Activated T-cell treated with anti-CD3 and anti-CD28 coated beads for 1 hour (primary cell): ENCODE data around the gene MAPK11.

ENCODE experiments used
- DNase-seq: peaks from one replicate; pipeline ENCODE4 v3.0.0-alpha.2; 2020; ENCODE audit warnings: low read depth

The MAPK11 gene

GRCh38 chr22:50307890-50308596, 37.9 kb upstream of the MAPK11 start:
- DNase-seq: no peak

- no peak for DNase-seq
These were observed 36.9 kb upstream of the MAPK11 start, which contains the start of gene PLXNB2 for GRCh38 chr22:50306753-50307749. PLXNB2 (minus strand) TSS chr22:50307646; CDS start chr22:50290584, 17,062 bp downstream.

GRCh38 chr22:50305923-50306566, 35.9 kb upstream of the MAPK11 start:
- no peak for DNase-seq

DNA sequence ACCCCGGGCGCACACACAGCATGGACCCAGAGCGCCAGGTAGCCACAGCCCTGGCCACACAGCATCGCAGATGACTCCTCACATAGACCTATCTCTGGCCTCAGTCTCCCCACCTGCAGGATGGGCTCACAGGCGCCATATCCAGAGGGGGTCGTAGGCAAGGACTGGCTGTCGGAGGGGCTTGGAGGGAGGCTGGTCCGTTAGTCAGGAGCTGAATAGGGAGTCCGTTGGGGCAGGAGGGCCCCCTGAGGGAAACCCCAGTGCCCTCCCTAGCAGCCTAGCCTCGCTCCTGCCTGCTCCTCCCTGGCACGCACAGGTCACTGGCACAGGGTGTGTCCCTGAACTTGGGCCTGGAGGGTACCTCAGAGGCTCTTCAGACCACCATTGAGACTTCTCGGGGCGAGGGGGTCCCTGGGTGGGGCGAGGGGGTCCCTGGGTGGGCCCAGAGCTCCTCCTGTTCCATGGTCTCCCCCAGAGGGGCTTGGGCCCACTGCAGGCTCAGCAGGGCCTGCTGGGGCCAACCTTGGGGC, 35.3 kb upstream of the MAPK11 start:
- no peak for DNase-seq

DNA sequence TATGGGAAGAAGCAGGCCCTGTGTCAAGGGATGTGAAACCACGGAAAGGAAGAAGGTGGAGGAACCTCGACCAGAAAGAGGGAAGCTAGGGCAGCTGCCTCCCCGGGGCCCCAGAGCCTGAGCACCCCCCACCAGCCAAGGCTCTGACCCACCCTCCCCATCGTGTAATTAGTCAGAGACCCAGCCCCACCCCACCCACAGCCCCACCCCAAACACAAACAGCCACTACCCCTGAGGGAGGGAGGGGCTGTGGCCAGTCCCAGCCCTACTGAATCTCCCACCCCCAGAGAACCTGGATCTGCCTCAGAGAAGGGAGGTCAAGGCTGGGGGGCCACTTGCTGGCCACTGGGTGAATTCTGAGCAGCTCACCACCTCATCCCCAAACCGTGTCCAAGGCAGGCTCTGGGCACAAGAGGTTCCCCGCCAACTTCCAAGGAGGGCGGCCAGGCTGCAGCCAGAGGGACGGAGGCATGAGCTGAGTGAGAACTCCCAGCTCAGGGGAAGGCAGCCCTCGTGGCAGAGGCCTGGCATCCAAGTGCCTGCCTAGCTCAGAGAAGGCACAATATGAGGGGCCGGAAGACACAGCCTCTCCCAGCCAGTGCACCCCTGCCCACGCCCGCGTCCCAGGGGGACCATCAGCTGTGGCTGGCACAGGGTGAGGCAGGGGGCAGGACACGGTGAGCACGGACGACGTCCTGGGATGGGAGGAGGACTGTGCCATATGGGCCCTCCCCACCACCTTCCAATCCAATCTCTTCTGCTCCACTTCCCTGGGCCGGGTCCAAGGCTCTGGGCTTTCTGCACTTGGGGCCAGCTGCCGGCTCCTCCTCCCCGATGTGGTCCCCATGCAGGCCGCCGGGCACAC, 34.6 kb upstream of the MAPK11 start:
- no peak for DNase-seq

GRCh38 chr22:50303848-50304527, 33.8 kb upstream of the MAPK11 start:
- DNase-seq: no peak

- DNase-seq: no peak
These were observed 33.3 kb upstream of the MAPK11 start for GRCh38 chr22:50303515-50303847.

- DNase-seq: no peak
These were observed 32.4 kb upstream of the MAPK11 start for GRCh38 chr22:50302564-50302963.

DNA sequence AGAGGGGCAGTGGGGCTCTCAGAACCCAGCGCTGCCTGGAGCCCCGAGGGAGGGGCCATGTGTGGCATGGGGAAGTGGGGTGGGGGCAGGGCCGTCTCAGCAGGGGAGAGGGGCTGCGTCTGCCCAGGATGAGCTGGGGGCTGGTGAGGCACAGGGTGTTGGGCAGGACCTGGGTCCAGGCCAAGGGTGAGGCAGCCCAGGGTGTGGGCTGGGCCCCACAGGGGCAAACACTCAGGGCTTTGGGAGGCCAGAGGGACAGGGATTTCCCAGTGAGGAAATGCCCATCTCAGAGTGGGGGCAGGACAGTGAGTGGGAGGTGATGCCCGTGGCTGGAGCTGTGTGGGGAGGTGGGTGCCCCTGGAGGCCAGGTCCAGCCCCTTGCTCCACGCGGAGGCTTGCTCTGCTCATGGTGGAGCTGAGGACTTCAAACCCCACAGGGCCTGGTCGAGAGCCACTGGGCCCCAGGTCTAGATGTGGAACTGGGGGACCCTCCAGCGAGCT, 31.9 kb upstream of the MAPK11 start:
- DNase-seq: no peak

DNA sequence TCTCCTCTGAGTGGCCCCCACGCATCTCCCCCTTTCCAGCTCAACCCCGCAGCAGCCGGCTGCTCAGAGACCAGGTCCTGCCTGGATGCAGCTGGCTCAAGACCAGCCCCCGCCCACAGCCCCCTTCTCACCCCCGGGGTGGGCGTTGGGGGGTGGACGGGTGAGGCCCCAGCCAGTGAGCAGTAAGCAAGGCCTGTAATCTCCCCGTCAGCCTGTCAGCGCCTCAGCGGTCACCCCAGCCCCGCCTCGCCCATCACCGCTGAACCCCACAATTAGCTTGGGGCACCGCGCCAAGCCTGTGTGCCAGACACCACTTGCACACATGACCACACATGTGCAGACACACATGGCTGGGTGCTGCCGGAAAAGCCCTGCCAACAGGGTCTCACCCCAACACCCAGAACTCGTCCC, 31.4 kb upstream of the MAPK11 start:
- no peak for DNase-seq

DNA sequence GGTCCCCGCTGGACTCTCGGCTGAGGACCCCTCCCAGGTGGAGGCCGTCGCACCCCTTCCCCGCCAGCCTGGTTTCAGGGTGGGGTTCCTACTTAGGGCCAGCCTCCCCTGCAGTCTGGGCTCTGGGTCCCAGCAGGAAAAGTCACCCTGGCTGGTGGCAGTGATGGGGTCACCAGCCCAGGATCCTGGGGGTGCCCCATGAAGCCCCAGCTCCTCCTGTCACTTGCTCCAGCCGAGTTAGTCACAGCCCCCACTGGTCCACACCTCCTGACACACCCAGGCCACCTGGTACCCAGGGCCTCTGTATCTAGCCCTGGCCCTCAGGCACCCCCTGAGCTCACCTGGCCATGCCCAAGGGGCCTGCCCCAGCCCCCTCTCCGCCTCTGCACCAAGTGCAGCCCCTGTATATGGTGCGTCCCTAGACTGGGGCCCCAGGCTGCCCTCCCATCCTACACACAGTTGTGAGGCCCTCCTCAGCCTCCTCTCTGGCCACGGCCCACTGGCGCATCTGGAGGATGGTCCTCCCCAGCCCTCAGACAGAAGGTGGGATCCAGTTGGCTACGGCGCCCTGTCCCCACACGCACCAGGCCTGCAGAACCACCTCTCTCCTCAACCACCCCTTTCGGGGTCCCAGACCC, 30.6 kb upstream of the MAPK11 start:
- DNase-seq: no peak

- no peak for DNase-seq
These were observed 29.8 kb upstream of the MAPK11 start for GRCh38 chr22:50299785-50300619.

- DNase-seq: no peak
These were observed 29.0 kb upstream of the MAPK11 start for GRCh38 chr22:50298937-50299784.

- no peak for DNase-seq
These were observed 28.1 kb upstream of the MAPK11 start for GRCh38 chr22:50298266-50298637.

- DNase-seq: no peak
These were observed 27.5 kb upstream of the MAPK11 start for GRCh38 chr22:50297510-50298265.

DNA sequence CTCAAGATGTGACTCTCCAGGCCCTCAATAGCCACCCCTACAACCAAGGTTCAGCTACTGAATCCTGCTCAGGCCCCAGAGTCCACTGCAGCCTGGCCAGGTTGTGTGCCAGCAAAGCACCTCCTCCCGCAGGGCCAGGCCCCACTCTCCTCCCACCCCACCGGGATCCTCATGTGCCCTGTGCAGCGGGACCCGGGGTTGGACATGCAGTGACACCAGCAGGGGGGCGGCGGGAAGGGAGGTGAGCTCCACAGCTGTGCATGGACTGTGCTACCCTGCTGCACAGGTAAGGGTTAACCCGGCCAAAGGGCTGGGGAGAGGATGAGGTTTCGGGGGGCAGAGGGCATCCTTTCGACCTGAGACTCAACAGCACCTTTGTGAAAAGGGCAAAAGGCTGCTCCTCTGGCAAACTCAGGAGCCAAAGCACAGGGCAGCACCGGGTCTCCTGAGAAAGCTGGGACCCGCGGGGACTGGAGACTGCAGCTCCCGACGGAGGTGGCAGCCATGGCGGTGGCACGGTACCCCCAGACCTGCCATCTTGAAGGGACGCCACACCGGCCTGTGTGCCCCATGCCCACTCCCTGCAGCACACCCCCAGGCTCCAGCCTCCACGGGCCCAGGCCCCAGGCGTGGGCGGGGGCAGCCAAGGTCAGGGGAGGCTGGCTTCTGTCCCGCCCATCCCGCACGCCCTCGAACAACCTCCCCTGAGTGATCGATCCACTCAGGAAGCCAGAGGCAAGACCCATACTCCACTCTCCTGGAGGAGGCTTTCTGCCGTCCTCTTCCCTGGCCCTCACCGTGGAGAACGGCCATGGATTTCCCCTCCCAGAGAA, 26.7 kb upstream of the MAPK11 start:
- no peak for DNase-seq

- DNase-seq: no peak
These were observed 24.1 kb upstream of the MAPK11 start for GRCh38 chr22:50294319-50294656.
